NOMO-1 treated with dmso at 0.1 percent for 144 hours (cell line): Measurements from ENCODE around the gene TTC27.

ENCODE experiments used
- DNase-seq: peaks from one replicate; lab custom pipeline; 2025; ENCODE audit not compliant: unreplicated experiment; lab: John Stamatoyannopoulos, UW

Gene TTC27

GRCh38 chr2:32666704-32667103 is 38.9 kb downstream of the TTC27 start:
- no peak for DNase-seq

GRCh38 chr2:32668254-32668653 is 40.4 kb downstream of the TTC27 start:
- DNase-seq = no peak

- DNase-seq = no peak
Measured at GRCh38 chr2:32671885-32672533, 44.2 kb downstream of the TTC27 start.

- DNase-seq = no peak
Measured at GRCh38 chr2:32678825-32679224, 51.0 kb downstream of the TTC27 start.

GRCh38 chr2:32680942-32681341 is 53.1 kb downstream of the TTC27 start:
- DNase-seq = no peak

- no peak for DNase-seq
Measured at GRCh38 chr2:32683520-32684086, 55.8 kb downstream of the TTC27 start.

GRCh38 chr2:32688541-32688940 is 60.7 kb downstream of the TTC27 start:
- DNase-seq = no peak

GRCh38 chr2:32691678-32692077 is 63.8 kb downstream of the TTC27 start:
- DNase-seq = no peak

GRCh38 chr2:32696439-32696838 is 68.6 kb downstream of the TTC27 start:
- DNase-seq = no peak

GRCh38 chr2:32697156-32697555 is 69.3 kb downstream of the TTC27 start:
- no peak for DNase-seq

- DNase-seq = no peak
Measured at GRCh38 chr2:32699151-32699550, 71.3 kb downstream of the TTC27 start.

GRCh38 chr2:32701806-32702205 is 74.0 kb downstream of the TTC27 start:
- DNase-seq = no peak

- DNase-seq = no peak
Measured at GRCh38 chr2:32702303-32703064, 74.6 kb downstream of the TTC27 start.

- no peak for DNase-seq
Measured at GRCh38 chr2:32706815-32707579, 79.1 kb downstream of the TTC27 start.

GRCh38 chr2:32711219-32711618 is 83.4 kb downstream of the TTC27 start:
- no peak for DNase-seq

GRCh38 chr2:32711908-32712501 is 84.2 kb downstream of the TTC27 start:
- DNase-seq = no peak

GRCh38 chr2:32712870-32713269 is 85.0 kb downstream of the TTC27 start:
- DNase-seq = no peak

- DNase-seq = no peak
Measured at GRCh38 chr2:32714521-32714920, 86.7 kb downstream of the TTC27 start.

- no peak for DNase-seq
Measured at GRCh38 chr2:32715391-32715841, 87.6 kb downstream of the TTC27 start.

GRCh38 chr2:32715981-32716380 is 88.1 kb downstream of the TTC27 start:
- no peak for DNase-seq

- no peak for DNase-seq
Measured at GRCh38 chr2:32716598-32716997, 88.7 kb downstream of the TTC27 start.
